BLaER1 treated with 17β-estradiol and CSF1 and Interleukin-3, amounts not matched to agents 10 nM and 100 nM (cell line): ENCODE data around the gene TMEM260.
"Not testable (repeated sequence)": the region's sequence is repeated elsewhere in the genome, so short reads cannot be mapped to it uniquely, and the experiment has no call there.

ENCODE experiments used
- H3K27ac ChIP-seq, 11 experiments: shearing (Covaris generic); formaldehyde crosslinking; 2 replicates each; pipeline ENCODE4 v1.8.1; 2022
- H3K27me3 ChIP-seq, 11 experiments: shearing (Covaris generic); formaldehyde crosslinking; 2 replicates each; pipeline ENCODE4 v1.8.1; 2022
- H3K36me3 ChIP-seq, 11 experiments: shearing (Covaris generic); formaldehyde crosslinking; 2 replicates each; pipeline ENCODE4 v1.8.1; 2022
- H3K4me1 ChIP-seq, 10 experiments: shearing (Covaris generic); formaldehyde crosslinking; 2 replicates each; pipeline ENCODE4 v1.8.1; 2022
- H3K4me2 ChIP-seq, 11 experiments: shearing (Covaris generic); formaldehyde crosslinking; 2 replicates each; pipeline ENCODE4 v1.8.1; 2022
- H3K4me3 ChIP-seq, 10 experiments: shearing (Covaris generic); formaldehyde crosslinking; 2 replicates each; pipeline ENCODE4 v1.8.1; 2022
- H3K9ac ChIP-seq, 11 experiments: shearing (Covaris generic); formaldehyde crosslinking; 2 replicates each; pipeline ENCODE4 v1.8.1; 2022
- H3K9me3 ChIP-seq, 11 experiments: shearing (Covaris generic); formaldehyde crosslinking; replicated peaks in 1 of 11; 2 replicates each; pipeline ENCODE4 v1.8.1; 2022
- H4K20me1 ChIP-seq, 11 experiments: shearing (Covaris generic); formaldehyde crosslinking; 2 replicates each; pipeline ENCODE4 v1.8.1; 2022
- Cebpa-rat ChIP-seq, 11 experiments: shearing (Covaris generic); IDR thresholded peaks; 2 replicates each; pipeline ENCODE4 v1.8.1; 2022

The TMEM260 gene

DNA sequence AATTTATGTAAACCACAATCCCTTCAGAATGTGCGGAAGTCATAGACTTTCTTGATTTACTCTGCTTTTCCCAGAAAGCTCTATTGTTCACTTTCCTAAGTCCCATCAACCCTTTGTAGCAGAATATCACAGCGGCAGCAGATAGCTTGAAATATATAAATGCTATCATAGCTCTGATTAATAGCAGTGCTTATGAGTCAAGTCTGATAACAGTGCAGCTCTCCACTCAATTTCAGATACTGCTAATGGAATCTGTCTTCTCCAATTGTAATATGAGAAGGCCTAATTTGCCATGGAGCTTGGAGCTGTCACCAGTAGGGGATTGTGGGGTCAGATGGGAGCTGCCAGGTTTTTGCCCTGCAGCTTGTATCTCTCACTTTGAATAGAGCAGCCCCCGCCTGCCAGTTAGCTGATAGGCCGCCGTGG is 10.9 kb downstream of the TMEM260 start:
- Histone ChIP-seq H3K27ac (no peak overlapping the region), H3K4me3 (no peak overlapping the region), H3K27me3 (no peaks in the 10 kb centered on the region), H4K20me1 (peaks cover 0 to 16% (median 0%) of the 10 kb centered on the region in 11 experiments; a peak in 4 of 22 replicates), H3K9ac (no peak overlapping the region), H3K9me3 (no peaks in the 10 kb centered on the region), H3K36me3 (peaks cover 31 to 83% (median 55%) of the 10 kb centered on the region in 11 experiments), H3K4me2 (no peak overlapping the region), H3K4me1 (no peaks in the 10 kb centered on the region)
- TF ChIP-seq Cebpa-rat (IDR thresholded peaks at IDR 0.05): no peak

DNA sequence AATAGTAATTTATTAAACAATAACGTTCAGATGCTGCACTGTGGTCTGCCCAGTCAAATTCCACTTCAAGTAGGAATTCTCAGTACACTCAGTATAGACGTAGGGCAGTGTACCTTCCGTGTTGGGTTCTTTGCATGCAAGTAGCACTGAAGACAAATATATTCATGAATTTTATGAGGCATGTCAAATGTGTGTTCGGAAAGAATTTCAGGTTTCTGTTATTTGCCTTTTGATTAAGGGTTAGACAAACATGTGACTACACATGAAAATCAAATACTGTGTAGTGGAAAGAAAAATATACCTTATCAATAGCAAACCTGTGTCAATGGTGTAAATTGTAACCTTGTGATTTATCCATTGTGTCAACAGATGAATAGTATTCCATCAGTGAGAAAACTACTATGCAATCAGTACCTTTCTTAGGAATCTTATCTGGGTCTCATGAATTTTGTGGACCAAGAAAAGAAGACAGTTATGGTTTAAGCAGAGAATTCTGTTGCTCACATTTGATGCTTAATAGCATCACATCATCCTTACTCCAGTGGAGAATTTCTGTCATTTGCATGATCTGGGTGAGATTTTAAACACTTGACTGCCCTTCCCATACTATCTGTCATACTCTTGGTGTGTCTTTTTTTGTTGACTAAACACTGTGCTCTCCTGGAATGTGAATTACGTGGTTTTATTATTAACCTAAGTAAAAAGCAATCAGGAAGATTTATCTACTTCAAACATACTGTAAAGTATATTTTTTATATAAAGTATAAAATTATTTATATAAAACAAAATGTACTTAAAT is 13.3 kb downstream of the TMEM260 start:
- peaks cover 0 to 13% (median 0%) of the 10 kb centered on the region in 11 experiments; a peak in 4 of 22 replicates for H4K20me1 ChIP-seq

GRCh38 chr14:56594428-56594827 is 14.8 kb downstream of the TMEM260 start:
- Histone ChIP-seq H3K4me2 (no peak overlapping the region), H3K9me3 (no peaks in the 10 kb centered on the region), H3K27me3 (no peaks in the 10 kb centered on the region), H3K9ac (no peak overlapping the region), H3K4me3 (no peak overlapping the region), H3K36me3 (peaks cover 32 to 86% (median 52%) of the 10 kb centered on the region in 11 experiments), H3K27ac (no peak overlapping the region), H3K4me1 (no peaks in the 10 kb centered on the region), H4K20me1 (peaks cover 0 to 11% (median 0%) of the 10 kb centered on the region in 11 experiments; a peak in 2 of 22 replicates)
- no peak for TF ChIP-seq Cebpa-rat (IDR thresholded peaks at IDR 0.05)

More for the DNA sequence above, 13.3 kb downstream of the TMEM260 start:
- no peak overlapping the region for H3K4me3 ChIP-seq
- H3K4me2 ChIP-seq: no peak overlapping the region
- H3K36me3 ChIP-seq: peaks cover 27 to 79% (median 48%) of the 10 kb centered on the region in 11 experiments
- no peak for TF ChIP-seq Cebpa-rat (IDR thresholded peaks at IDR 0.05)
- no peaks in the 10 kb centered on the region for H3K9me3 ChIP-seq
- no peak overlapping the region for H3K9ac ChIP-seq
- H3K4me1 ChIP-seq: no peaks in the 10 kb centered on the region
- H3K27me3 ChIP-seq: no peaks in the 10 kb centered on the region
- H3K27ac ChIP-seq: no peak overlapping the region

GRCh38 chr14:56598519-56598918 is 18.9 kb downstream of the TMEM260 start:
- Histone ChIP-seq H3K27ac (no peak overlapping the region), H3K4me1 (peaks cover 0 to 9% (median 0%) of the 10 kb centered on the region in 10 experiments; a peak in 2 of 20 replicates), H3K4me3 (no peak overlapping the region), H3K9me3 (no peaks in the 10 kb centered on the region), H3K9ac (no peak overlapping the region), H3K36me3 (peaks cover 26 to 75% (median 35%) of the 10 kb centered on the region in 11 experiments), H4K20me1 (no peaks in the 10 kb centered on the region), H3K27me3 (no peaks in the 10 kb centered on the region), H3K4me2 (no peak overlapping the region)
- no peak for TF ChIP-seq Cebpa-rat (IDR thresholded peaks at IDR 0.05)

- Histone ChIP-seq H3K27me3 (no peaks in the 10 kb centered on the region), H3K4me1 (peaks cover 0 to 16% (median 0%) of the 10 kb centered on the region in 10 experiments; a peak in 2 of 20 replicates), H3K9me3 (no peaks in the 10 kb centered on the region), H3K4me2 (no peak overlapping the region), H3K27ac (no peak overlapping the region), H3K4me3 (no peak overlapping the region), H4K20me1 (no peaks in the 10 kb centered on the region), H3K36me3 (peaks cover 25 to 85% (median 39%) of the 10 kb centered on the region in 11 experiments), H3K9ac (no peak overlapping the region)
- no peak for TF ChIP-seq Cebpa-rat (IDR thresholded peaks at IDR 0.05)
Measured at GRCh38 chr14:56603648-56604047, 24.1 kb downstream of the TMEM260 start.

DNA sequence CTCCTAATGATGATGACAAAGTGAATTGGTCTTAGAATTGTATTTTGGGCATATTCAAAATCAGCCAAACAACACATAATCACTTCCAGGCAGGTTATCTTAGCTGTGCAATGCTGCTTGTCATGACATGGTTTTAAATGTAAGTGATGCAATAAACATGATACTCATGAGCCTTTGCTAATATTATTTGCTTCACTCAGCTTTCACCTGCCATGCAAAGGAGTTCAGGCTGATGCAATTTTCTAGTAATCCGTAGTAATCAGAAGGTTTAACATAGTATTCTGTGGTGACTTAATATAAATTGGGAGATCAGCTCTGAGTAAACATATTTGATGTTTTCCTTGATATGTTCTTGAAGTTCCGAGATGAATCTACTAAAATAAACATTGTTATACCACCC is 29.1 kb downstream of the TMEM260 start:
- Histone ChIP-seq H3K4me1 (peaks cover 0 to 5% (median 0%) of the 10 kb centered on the region in 10 experiments; a peak in 1 of 20 replicates), H3K27ac (no peak overlapping the region), H3K9ac (no peak overlapping the region), H3K4me3 (no peak overlapping the region), H3K9me3 (no peaks in the 10 kb centered on the region; a peak in 3 of 22 replicates), H4K20me1 (no peaks in the 10 kb centered on the region), H3K4me2 (no peak overlapping the region), H3K36me3 (peaks cover 54 to 98% (median 70%) of the 10 kb centered on the region in 11 experiments), H3K27me3 (no peaks in the 10 kb centered on the region)
- no peak for TF ChIP-seq Cebpa-rat (IDR thresholded peaks at IDR 0.05)

GRCh38 chr14:56611663-56612062 is 32.1 kb downstream of the TMEM260 start:
- H3K27ac ChIP-seq, H3K9me3 ChIP-seq, H4K20me1 ChIP-seq, H3K9ac ChIP-seq, H3K4me2 ChIP-seq, H3K4me3 ChIP-seq, H3K4me1 ChIP-seq, H3K27me3 ChIP-seq: not testable (repeated sequence)
- H3K36me3 ChIP-seq: peaks cover 50 to 94% (median 74%) of the 10 kb centered on the region in 11 experiments

GRCh38 chr14:56617084-56617483 is 37.5 kb downstream of the TMEM260 start:
- Histone ChIP-seq H3K27ac (no peak overlapping the region), H3K4me1 (no peaks in the 10 kb centered on the region), H3K9ac (no peak overlapping the region), H3K4me3 (no peak overlapping the region), H3K4me2 (no peak overlapping the region), H4K20me1 (no peaks in the 10 kb centered on the region), H3K36me3 (peaks cover 51 to 92% (median 74%) of the 10 kb centered on the region in 11 experiments), H3K27me3 (no peaks in the 10 kb centered on the region), H3K9me3 (no peaks in the 10 kb centered on the region)
- no peak for TF ChIP-seq Cebpa-rat (IDR thresholded peaks at IDR 0.05)

DNA sequence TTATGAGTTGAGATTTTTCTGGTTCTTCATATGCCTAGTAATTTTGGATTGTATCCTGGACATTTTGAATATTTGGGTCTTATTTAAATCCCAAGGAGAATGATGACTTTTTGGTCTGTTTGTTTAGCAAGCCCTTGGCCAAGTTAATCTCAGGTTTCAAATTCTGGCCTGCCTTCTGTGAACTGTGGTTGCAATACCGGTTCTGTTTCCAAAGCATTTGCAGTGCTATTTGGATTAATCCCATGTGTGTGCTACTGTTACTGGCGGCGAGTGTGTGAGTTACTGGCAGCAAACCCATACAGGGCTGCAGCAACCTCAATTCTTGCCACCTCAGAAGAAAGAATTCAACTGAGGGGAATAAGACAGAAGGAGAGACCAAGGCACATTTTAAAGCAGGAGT is 51.1 kb downstream of the TMEM260 start:
- Histone ChIP-seq H4K20me1 (no peaks in the 10 kb centered on the region; a peak in 1 of 22 replicates), H3K9ac (no peak overlapping the region), H3K27me3 (no peaks in the 10 kb centered on the region), H3K4me2 (no peak overlapping the region), H3K9me3 (peaks cover 33 to 47% (median 37%) of the 10 kb centered on the region in 11 experiments), H3K36me3 (peaks cover 75 to 99% (median 94%) of the 10 kb centered on the region in 11 experiments), H3K4me1 (no peaks in the 10 kb centered on the region), H3K4me3 (no peak overlapping the region), H3K27ac (no peak overlapping the region)
- no peak for TF ChIP-seq Cebpa-rat (IDR thresholded peaks at IDR 0.05)
